NCI-H345 (cell line): Measurements from ENCODE around the gene SLC16A1.

Experiments
- DNase-seq: peaks from one replicate; lab custom pipeline; 2025; lab: John Stamatoyannopoulos, UW

SLC16A1 gene

GRCh38 chr1:112881742-112882127 lies 74.3 kb downstream of the SLC16A1 start:
- DNase-seq = no peak

- DNase-seq = no peak
Measured at GRCh38 chr1:112879834-112880233, 76.2 kb downstream of the SLC16A1 start.

DNA sequence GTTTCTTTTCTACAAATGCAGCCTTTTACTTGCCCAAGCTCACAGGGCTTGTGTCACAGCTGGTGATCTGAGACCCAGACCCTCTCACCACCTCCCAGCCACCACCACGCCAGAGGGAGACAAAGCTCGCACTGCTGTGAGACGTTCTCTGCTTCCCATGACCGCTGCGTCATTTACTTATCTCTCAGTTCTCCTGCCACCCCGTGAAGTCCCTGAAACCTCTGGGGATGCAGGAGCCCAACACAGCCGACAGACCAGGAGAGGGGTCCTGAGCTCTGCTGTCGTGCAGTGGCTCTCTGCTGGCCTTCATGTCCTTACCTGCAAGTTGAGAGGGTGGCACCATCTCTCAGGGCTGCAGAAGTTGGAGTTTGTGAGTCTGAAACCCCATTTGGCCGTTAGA lies 77.7 kb downstream of the SLC16A1 start:
- DNase-seq = no peak

DNA sequence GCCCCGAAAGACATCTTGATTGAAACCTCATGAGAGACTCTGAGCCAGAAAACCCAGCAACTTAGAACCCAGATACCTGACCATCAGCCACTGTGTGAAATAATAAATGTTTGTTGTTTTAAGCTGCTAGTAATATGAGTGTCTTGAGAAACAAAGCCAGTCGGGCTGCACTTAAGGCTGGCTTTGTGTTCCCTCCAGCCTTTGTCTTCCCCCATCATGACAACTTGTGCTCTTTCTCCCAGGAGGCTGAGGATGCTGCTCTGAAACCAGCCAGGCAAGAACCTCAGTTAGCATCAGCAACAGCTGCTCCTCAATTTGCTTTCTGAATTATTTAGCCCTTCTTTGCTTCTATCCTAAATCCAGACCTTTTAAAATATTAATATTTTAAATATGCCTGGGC lies 78.2 kb downstream of the SLC16A1 start:
- DNase-seq = no peak

DNA sequence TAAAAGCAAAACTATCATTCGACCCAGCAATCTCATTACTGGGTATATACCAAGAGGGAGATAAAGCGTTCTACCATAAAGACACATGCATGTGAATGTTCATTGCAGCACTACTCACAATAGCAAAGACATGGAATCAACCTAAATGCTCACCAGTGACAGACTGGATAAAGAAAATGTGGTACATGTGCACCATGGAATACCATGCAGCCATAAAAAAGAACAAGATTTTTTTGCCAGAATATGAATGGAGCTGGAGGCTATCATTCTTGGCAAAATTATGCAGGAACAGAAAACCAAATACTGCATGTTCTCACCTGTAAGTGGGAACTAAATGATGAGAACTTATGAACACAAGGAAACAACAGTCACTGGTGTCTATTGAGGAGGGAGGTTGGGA lies 79.7 kb downstream of the SLC16A1 start:
- DNase-seq = no peak

DNA sequence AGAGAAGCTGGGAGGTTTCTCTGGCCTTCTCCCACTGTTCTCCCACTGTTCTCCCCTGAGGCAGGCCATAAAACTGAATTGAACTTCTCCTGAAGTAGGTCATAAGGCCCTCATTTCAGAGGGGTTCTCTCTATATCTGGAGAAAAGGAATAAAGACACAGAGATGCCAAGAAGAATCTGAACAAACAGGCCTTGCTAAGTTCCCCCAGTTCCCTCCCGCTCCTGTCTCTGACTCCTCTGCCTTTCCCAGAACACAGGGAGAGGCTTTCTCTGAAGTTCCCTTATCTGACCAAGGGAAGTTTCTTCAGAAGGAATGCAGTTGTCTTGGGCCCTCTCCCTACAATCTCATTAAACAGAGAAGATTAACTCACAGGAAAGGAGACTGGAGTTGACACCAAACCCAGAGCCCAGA lies 83.4 kb downstream of the SLC16A1 start:
- no peak for DNase-seq

DNA sequence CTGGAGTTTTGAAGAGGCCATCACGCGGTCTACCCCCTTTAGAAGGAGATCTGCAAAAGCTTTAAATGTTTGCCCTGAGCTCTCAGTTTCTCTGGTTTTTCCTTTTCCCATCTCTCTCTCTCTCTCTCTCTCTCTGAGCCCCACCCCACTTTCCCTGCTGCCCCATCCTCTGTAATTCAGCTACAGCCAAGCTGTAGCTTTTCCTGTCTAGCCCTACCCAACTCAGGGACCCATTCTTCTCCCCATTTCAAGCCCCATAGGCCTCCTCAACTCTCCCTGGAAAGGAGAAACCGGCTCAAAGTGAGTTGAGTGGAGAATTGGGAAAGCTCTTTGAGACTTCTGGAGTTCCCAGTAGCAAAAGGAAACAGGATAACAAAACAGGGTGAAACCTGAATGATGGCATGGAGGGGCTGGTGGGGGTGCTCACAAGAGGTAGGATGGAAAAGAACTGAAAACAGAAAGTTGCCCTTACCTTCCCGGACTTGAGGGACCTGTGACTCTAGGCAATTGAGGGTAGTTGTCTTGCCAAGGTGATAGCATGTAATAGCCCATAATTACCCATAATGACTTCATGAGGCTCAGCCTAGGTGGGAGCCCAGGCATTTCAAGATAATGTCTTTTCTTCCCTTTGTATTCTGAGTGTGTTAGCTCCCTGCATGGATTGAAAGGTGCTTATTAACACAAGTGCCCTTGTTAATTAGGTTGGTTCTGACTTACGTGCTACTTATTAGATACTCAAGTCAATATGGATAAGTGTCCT lies 84.9 kb downstream of the SLC16A1 start:
- DNase-seq = no peak

DNA sequence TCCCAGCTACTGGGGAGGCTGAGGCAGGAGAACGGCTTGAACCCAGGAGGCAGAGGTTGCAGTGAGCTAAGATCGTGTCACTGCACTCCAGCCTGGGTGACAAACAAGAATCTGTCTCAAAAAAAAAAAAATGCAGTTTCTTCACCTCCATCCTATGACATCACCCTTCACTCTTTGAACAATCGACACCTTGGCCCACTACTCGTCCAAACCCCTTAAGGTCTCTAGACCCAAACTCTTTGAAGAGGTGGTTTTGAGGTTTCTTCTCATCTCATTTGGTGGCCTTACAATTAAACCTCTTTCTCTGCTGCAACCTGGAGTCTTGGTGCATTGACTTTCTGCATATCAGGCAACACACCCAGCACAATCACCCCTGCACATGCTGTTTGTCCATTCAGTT lies 86.1 kb downstream of the SLC16A1 start:
- DNase-seq = no peak

DNA sequence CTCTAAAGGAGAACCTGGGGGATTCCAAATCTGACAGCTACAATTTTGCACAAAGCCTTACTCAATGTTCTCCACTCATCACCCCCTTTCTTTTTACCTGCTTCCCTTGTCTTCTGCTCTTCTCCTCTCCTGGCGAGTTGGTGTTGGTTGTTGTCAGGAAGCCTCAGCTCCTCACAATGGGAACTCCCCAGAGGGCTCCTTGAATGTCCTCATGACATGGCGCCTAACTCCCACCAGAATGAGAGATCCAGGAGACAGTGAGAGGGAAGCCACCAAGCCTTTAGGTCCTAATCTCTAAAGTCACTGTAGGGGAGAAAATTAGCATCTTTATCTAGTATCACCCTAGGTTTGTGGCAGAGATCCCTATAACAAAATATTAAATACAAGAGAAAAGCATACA lies 87.8 kb downstream of the SLC16A1 start:
- no peak for DNase-seq

GRCh38 chr1:112866981-112867380 lies 89.0 kb downstream of the SLC16A1 start:
- DNase-seq = no peak

DNA sequence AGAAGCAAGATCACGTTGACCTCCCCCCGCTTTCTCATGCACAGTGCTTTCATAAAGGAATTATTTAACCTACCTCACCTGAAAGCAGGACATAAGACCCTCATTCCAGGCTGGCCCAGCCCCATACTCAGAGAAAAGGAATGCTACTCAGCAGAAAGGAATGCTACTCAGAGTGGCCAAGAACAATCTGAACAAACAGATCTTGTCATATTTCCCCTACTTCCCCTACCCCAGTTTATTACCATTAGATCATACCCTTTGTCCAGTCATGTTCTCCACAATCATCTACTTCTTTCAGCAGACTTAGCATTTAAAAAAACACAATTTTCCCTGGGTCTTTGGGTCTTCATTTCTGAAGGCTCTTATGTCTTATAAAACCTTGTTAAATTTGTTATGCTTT lies 89.8 kb downstream of the SLC16A1 start:
- no peak for DNase-seq

DNA sequence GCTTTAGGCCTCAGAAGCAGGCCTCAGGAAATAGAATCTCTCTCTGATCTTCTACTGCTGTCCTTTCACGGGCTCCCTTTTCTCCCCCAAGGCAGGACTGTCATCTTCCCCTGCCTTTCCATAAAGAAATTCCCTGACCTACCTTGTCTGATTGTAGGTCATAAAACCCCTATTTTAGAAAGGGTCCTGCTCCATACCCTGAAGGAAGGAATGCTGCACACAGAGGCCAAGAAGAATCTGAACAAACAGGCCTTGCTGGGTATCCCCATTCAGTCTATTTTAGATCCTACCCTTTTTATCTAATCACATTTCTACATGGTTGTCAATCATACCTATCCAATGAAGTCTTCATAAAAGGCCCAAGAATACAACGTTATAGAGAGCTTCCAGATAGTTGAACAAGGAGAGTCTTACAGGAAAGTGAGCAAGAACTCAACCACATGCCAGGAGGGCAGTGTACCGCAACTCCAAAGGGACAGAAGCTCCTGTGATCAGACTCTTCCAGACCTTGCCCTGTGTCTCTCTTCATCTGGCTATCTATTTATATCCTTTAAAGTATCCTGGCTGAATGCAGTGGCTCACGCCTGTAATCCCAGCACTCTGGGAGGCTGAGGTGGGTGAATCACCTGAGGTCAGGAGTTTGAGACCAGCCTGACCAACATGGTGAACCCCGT lies 93.1 kb downstream of the SLC16A1 start:
- DNase-seq = no peak
